WERI-Rb-1 (cell line): ENCODE data around the gene NLRC3.

Source experiments
- DNase-seq: peaks from one replicate; pipeline ENCODE4 v3.0.0-alpha.2; 2020
- H3K27ac ChIP-seq: fragments of 250-450 bp; sonication (Bioruptor Pico); 2 replicates; pipeline ENCODE4 v1.5.1; 2020; ENCODE audit warnings: mild to moderate bottlenecking, moderate library complexity
- H3K27me3 ChIP-seq: fragments of 250-450 bp; sonication (Bioruptor Pico); 2 replicates; pipeline ENCODE4 v1.5.1; 2021; ENCODE audit warnings: mild to moderate bottlenecking, low read depth, moderate library complexity; ENCODE audit not compliant: insufficient read depth, severe bottlenecking
- H3K36me3 ChIP-seq: fragments of 250-450 bp; sonication (Bioruptor Pico); 2 replicates; pipeline ENCODE4 v1.5.1; 2020; ENCODE audit warnings: mild to moderate bottlenecking, moderate library complexity
- H3K4me3 ChIP-seq: 2 replicates; pipeline ENCODE4 v1.5.1; 2011; ENCODE audit warnings: low read depth, mild to moderate bottlenecking, control low read depth, low read length
- H3K9me3 ChIP-seq: fragments of 250-450 bp; sonication (Bioruptor Pico); 2 replicates; pipeline ENCODE4 v1.5.1; 2021; ENCODE audit warnings: mild to moderate bottlenecking, moderate library complexity; ENCODE audit not compliant: severe bottlenecking
- TF ChIP-seq, protein P1 (sequence below): IDR thresholded peaks from 2 replicates; pipeline ENCODE4 v1.5.1; 2011; ENCODE audit warnings: low read depth, mild to moderate bottlenecking, control low read depth, inconsistent platforms, low read length

The NLRC3 gene

DNA sequence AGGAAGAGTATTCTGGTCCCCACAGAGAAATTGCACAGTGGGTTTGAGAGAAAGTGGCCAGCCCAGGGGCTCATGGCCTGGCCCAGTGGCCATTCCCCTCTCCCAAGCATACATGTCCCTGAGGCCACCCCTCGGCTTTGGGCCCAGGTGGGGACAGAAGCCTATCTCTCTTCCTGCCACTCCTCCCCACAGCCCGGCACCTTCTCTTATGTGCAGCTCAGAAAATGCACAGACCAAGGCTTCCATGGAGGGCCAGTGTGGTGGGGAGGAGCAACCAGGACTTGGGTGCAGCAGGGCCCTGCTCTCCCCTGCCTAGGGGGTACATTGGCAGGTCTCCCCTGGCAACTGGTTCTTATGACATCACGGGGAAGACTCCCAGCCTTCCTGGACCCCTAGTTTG lies 82.0 kb downstream of the NLRC3 start, which contains the start of gene C16orf90:
C16orf90 (minus strand) TSS at position 314 of the 400 bp plus-strand sequence; CDS start at position 246, 68 bp downstream.
- Histone ChIP-seq H3K9me3 (no peaks in the 10 kb centered on the region), H3K27me3 (no peaks in the 10 kb centered on the region), H3K36me3 (no peaks in the 10 kb centered on the region), H3K27ac (no peak within 1 kb of the TSS), H3K4me3 (no peak within 1 kb of the TSS)
- TF ChIP-seq, protein P1, sequence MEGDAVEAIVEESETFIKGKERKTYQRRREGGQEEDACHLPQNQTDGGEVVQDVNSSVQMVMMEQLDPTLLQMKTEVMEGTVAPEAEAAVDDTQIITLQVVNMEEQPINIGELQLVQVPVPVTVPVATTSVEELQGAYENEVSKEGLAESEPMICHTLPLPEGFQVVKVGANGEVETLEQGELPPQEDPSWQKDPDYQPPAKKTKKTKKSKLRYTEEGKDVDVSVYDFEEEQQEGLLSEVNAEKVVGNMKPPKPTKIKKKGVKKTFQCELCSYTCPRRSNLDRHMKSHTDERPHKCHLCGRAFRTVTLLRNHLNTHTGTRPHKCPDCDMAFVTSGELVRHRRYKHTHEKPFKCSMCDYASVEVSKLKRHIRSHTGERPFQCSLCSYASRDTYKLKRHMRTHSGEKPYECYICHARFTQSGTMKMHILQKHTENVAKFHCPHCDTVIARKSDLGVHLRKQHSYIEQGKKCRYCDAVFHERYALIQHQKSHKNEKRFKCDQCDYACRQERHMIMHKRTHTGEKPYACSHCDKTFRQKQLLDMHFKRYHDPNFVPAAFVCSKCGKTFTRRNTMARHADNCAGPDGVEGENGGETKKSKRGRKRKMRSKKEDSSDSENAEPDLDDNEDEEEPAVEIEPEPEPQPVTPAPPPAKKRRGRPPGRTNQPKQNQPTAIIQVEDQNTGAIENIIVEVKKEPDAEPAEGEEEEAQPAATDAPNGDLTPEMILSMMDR: no peak
- DNase-seq: no peak

DNA sequence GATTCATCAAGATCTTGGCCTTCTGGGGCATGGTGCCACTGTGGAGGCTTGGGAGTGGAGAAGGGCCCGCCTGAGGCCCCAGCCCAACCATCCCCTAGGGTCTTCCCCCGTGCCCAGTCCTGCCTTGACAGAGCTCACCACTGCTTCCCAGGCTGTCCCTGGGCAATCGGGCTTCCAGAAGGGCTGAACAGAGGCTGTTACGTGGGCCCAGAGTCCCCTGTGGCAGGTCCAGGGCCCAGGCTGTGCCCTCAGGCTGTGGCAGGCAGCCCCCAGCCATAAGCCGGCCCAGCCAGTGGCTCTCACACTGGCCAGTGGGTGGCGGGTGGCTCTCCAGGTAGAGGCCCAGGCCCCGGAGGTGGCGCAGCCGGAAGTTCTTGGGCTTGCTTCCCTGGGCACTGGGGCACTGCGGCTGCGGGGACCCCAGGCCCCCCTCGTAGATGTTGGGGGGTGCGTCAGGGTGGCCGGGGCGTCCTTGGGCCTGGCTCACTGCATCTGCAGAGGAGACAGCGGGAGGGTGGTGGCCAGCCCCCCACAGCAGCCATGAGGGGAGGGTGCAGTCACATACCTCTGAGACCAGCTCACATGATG lies 82.7 kb downstream of the NLRC3 start:
- H3K4me3 ChIP-seq: no peak overlapping the region
- H3K27ac ChIP-seq: no peak overlapping the region
- H3K9me3 ChIP-seq: no peaks in the 10 kb centered on the region
- no peaks in the 10 kb centered on the region for H3K36me3 ChIP-seq
- no peaks in the 10 kb centered on the region for H3K27me3 ChIP-seq
- TF ChIP-seq, protein P1: no peak
- no peak for DNase-seq

DNA sequence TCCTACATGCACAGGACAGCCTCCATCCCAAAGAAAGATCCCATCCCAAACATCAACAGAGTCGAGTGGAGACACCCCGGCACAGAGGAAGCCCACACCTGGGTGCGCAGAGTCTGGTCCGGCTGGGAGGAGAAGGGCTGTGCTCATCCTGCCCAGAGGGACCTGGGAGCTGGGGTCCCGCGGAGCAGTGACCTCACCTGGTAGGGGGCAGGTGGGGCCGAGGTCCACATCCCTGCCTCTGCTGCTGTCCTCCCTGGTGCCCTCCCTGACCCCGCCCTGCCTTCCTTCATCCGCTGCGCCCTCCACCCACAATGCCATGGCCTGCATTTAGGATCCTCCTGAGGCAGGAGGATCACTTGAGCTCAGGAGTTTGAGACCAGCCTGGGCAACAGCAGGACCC lies 84.8 kb downstream of the NLRC3 start:
- Histone ChIP-seq H3K9me3 (no peaks in the 10 kb centered on the region), H3K27me3 (no peaks in the 10 kb centered on the region), H3K36me3 (peaks cover 6% of the 10 kb centered on the region; the same call in 1 of the 2 replicates), H3K4me3 (no peak overlapping the region), H3K27ac (peak overlapping the region; percentile 48)
- TF ChIP-seq, protein P1: no peak
- DNase-seq: no peak

DNA sequence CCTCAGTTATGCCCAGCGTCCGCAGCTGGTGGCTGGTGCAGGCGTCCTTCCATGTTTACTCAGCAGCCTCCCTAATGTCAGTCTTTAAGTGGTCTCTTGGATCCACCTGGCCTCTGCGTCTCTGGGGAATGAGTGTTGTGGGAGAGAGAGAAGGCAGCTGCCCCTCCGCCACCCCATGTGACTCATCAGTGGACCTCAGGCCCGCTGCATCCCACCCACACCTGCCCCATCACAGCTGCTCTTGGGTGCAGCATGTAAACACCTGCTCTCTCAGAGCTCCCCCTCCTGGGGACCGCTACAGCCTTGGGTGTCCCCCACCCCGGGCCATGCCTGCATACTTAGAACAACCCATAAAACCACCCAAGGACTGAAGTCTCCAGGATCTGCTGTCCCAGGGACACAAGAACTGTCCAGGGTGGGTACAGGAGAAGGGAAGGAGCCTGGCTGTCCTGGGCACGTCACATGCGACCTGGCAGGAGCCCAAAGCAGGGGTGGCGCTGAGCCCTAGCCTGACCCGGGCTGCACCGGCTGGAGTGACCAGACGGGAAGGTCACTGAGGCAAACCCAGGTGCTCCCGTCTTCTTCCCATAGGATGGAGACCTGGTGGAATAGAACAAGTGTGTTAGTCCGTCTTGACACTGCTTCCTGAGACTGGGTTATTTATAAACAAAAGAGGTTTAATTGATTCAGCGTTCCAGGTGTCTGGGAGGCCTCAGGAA lies 86.1 kb downstream of the NLRC3 start:
- Histone ChIP-seq H3K9me3 (no peaks in the 10 kb centered on the region), H3K27me3 (no peaks in the 10 kb centered on the region), H3K36me3 (peaks cover 19% of the 10 kb centered on the region), H3K27ac (no peak overlapping the region; the same call in 1 of the 2 replicates), H3K4me3 (no peak overlapping the region)
- TF ChIP-seq, protein P1: peak; percentile 21; the same call in 1 of the 2 replicates
- DNase-seq: peak; percentile 48
